Peyer's patch (tissue), 4 donors: ENCODE results near the gene PRPF19.

Source experiments
- POLR2A ChIP-seq, 2 donors: fragments of 450-650 bp; IDR thresholded peaks; one replicate each; pipeline ENCODE4 v1.5.1; 2017; ENCODE audit warnings: antibody characterized with exemption in 2 of 2, mild to moderate bottlenecking in 2 of 2, moderate library complexity in 2 of 2
- TF ChIP-seq, protein P1 (sequence below), 6 experiments: fragments of 450-650 bp in 4 of 6; fragments of 200-600 bp in 2 of 6; sonication (generic) in 1 of 6; IDR thresholded peaks; one replicate each; pipeline ENCODE4 v1.5.1; 2017 to 2019; ENCODE audit warnings: antibody characterized with exemption in 6 of 6, mild to moderate bottlenecking in 3 of 6, moderate library complexity in 1 of 6

DNA sequence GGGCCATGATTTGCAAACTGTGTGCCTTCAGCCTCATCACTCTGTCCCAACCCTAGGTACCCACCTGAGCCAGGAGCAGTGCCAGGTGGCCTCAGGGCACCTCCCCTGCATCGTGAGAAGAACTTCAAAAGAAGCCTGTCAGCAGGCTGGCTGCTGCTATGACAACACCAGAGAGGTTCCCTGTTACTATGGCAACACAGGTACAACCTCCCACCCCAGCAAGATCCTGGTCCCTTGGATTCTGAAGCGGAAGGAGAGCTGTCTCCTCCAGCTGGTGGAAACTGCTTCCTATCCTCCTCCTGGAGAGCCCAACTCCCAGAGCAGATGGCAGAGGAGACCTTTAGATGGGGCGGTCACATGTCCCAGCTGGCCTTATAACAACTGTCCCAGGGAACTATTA is 36.1 kb downstream of the PRPF19 start:
- TF ChIP-seq, protein P1, sequence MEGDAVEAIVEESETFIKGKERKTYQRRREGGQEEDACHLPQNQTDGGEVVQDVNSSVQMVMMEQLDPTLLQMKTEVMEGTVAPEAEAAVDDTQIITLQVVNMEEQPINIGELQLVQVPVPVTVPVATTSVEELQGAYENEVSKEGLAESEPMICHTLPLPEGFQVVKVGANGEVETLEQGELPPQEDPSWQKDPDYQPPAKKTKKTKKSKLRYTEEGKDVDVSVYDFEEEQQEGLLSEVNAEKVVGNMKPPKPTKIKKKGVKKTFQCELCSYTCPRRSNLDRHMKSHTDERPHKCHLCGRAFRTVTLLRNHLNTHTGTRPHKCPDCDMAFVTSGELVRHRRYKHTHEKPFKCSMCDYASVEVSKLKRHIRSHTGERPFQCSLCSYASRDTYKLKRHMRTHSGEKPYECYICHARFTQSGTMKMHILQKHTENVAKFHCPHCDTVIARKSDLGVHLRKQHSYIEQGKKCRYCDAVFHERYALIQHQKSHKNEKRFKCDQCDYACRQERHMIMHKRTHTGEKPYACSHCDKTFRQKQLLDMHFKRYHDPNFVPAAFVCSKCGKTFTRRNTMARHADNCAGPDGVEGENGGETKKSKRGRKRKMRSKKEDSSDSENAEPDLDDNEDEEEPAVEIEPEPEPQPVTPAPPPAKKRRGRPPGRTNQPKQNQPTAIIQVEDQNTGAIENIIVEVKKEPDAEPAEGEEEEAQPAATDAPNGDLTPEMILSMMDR (IDR thresholded peaks at IDR 0.05), result no peak
- TF ChIP-seq POLR2A (IDR thresholded peaks at IDR 0.05), result no peak
